Activated T-cell treated with anti-CD3 and anti-CD28 coated beads, Interleukin-2, amount 50 U/mL, for 4 hours (primary cell): ENCODE data around the gene TMEM244. TPM values are rescaled to one million over a fixed set of nuclear protein-coding genes. Genes with fewer than 3 reads are reported as not detected.
A peak's percentile ranks its signal among the peaks of the same experiment; 100 is the strongest.
"Not testable (repeated sequence)": the region's sequence is repeated elsewhere in the genome, so short reads cannot be mapped to it uniquely, and the experiment has no call there.

Source experiments
- ATAC-seq, 2 donors: fragments of 200-7000 bp; cut with Tn5 transposase; one replicate each; pipeline ENCODE4 v1.10.0; 2021
- DNase-seq: peaks from one replicate; pipeline ENCODE4 v3.0.0-alpha.2; 2020
- H3K27me3 Mint-ChIP-seq: one replicate; pipeline ENCODE4 v1.8.0; 2021; ENCODE audit warnings: low read depth, mixed read lengths
- H3K36me3 Mint-ChIP-seq: one replicate; pipeline ENCODE4 v1.8.0; 2022; ENCODE audit warnings: mixed read lengths; ENCODE audit not compliant: insufficient read depth
- H3K4me1 Mint-ChIP-seq: one replicate; pipeline ENCODE4 v1.8.0; 2021; ENCODE audit warnings: low read depth, mixed read lengths
- H3K4me3 Mint-ChIP-seq: one replicate; pipeline ENCODE4 v1.8.0; 2021; ENCODE audit warnings: mild to moderate bottlenecking, moderate library complexity, mixed read lengths
- H3K9me3 Mint-ChIP-seq: one replicate; pipeline ENCODE4 v1.8.0; 2021; ENCODE audit warnings: mixed read lengths
- total RNA-seq, 3 donors: library from RNA; stranded (reverse); gene quantifications; one replicate each; pipeline ENCODE4 v1.2.1, GENCODE V29; 2021

Gene TMEM244
- total RNA-seq, 3 donors from 2014 or later, result not detected

DNA sequence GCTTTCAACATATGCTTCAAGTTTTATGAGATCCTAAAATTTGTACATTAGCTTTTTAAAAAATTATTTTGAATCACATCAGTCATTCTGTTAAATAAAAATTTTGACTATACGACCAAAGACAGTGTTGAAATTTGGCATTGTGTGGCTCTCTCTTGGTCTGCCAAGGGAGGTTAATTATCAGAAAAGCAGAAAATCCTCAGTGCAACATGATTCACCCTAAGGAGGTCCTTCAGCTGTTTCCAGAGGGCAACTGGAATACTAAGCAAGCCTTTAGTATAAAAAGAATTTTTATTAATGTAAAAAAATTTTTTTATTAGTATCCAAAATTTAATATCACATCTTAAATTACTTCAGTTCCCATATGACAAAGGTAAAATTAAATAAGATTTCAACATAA is 23.1 kb upstream of the TMEM244 start:
- Mint-ChIP-seq H3K4me3 (no peak overlapping the region), H3K27me3 (peaks cover 8% of the 10 kb centered on the region), H3K9me3 (peaks cover 6% of the 10 kb centered on the region), H3K4me1 (peaks cover 6% of the 10 kb centered on the region), H3K36me3 (peaks cover 2% of the 10 kb centered on the region)
- ATAC-seq, result no peak
- no peak for DNase-seq

DNA sequence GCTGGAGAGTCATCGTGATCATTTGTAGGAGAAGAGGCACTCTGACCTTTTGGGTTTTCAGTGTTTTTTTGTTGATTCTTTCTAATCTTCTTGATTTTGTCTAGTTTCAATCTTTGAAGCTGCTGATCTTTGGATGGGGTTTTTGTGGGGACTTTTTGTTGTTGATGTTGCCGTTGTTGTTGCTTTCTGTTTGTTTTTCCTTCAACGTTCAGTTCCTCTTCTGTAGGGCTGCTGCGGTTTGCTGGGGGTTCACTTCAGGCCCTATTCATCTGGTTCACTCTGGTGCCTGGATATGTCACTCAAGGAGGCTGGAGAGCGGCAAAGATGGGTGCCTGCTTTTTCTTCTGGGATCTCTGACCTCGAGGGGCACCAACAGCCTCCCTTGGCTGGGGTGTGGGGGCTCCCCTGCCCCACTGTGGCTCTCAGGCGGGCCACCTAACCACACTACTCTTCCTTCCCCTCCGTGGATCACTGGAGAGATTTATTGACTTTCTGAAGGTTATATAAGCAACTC is 21.5 kb upstream of the TMEM244 start:
- no peak for DNase-seq
- H3K27me3 Mint-ChIP-seq, result peaks cover 8% of the 10 kb centered on the region
- H3K4me3 Mint-ChIP-seq, result peak overlapping the region; percentile 27
- ATAC-seq, result no peak
- peaks cover 4% of the 10 kb centered on the region for H3K36me3 Mint-ChIP-seq
- H3K4me1 Mint-ChIP-seq, result peaks cover 6% of the 10 kb centered on the region
- H3K9me3 Mint-ChIP-seq, result peaks cover 6% of the 10 kb centered on the region

DNA sequence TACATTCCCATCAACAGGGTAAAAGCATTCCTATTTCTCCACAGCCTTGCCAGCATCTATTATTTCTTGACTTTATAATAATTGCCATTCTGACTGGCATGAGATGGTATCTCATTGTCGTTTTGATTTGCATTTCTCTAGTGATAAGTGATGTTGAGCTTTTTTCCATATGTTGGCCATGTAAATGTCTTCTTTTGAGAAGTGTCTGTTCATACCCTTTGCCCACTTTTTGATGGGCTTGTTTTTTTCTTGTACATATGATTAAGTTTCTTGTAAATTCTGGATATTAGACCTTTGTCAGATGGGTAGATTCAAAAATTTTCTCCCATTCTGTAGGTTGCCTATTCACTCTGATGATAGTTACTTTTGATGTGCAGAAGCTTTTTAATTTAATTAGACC is 16.8 kb upstream of the TMEM244 start:
- not testable (repeated sequence) for DNase-seq, H3K9me3 Mint-ChIP-seq, H3K4me3 Mint-ChIP-seq, H3K27me3 Mint-ChIP-seq, H3K36me3 Mint-ChIP-seq, ATAC-seq
- peaks cover 21% of the 10 kb centered on the region for H3K4me1 Mint-ChIP-seq

GRCh38 chr6:129875610-129876520 is 14.8 kb upstream of the TMEM244 start:
- H3K4me3 Mint-ChIP-seq, result peak overlapping the region; percentile 22
- H3K27me3 Mint-ChIP-seq, result peaks cover 2% of the 10 kb centered on the region
- ATAC-seq, result peak in 1 of 2 donors; percentile 73
- peaks cover 15% of the 10 kb centered on the region for H3K4me1 Mint-ChIP-seq
- peaks cover 4% of the 10 kb centered on the region for H3K36me3 Mint-ChIP-seq
- peaks cover 3% of the 10 kb centered on the region for H3K9me3 Mint-ChIP-seq
- DNase-seq, result no peak

- H3K36me3 Mint-ChIP-seq, result peaks cover 2% of the 10 kb centered on the region
- no peaks in the 10 kb centered on the region for H3K9me3 Mint-ChIP-seq
- no peaks in the 10 kb centered on the region for H3K27me3 Mint-ChIP-seq
- H3K4me1 Mint-ChIP-seq, result peaks cover 15% of the 10 kb centered on the region
- no peak overlapping the region for H3K4me3 Mint-ChIP-seq
- ATAC-seq (no peak), DNase-seq (no peak)
Observed at GRCh38 chr6:129874837-129875236, 13.7 kb upstream of the TMEM244 start.

DNA sequence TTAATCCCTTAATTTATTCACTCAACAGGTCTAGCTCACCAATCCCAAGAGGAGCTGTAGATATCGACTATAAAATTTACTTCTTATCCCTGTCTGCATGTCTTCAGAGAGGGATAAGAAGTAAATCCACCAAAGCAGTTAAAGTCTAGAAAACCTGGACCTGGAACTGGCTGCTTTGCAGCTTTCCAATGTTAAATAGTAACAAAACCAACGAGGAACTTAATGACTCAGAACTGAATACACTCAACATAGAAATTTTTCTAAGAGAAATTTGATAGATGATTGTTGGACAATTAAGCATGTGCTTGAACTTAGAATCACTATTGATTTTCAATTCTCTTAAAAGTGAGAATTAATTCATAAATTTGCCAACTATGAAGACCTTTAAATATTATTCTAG is 11.5 kb upstream of the TMEM244 start:
- Mint-ChIP-seq H3K27me3 (no peaks in the 10 kb centered on the region), H3K9me3 (no peaks in the 10 kb centered on the region), H3K4me1 (peaks cover 15% of the 10 kb centered on the region), H3K4me3 (no peak overlapping the region), H3K36me3 (no peaks in the 10 kb centered on the region)
- ATAC-seq (no peak), DNase-seq (no peak)

DNA sequence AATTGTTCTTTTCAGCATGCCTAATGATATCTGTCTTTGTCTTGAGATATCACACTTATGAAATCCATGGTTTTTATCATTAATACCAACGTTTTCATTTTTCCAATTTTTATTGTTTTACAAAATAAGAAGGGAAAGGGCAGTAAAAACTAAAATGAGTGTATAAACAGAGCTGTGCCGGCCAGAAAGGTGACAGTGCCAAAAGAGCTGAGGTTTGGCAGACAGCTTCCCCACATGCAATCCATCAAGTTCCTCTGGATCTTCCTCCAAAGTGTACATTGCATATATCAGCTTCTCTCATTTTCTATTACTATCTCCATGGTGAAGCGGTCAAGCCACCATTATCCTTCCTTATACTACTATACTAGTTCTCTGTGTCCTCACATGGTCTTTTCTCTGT is 10.1 kb upstream of the TMEM244 start:
- H3K27me3 Mint-ChIP-seq, result no peaks in the 10 kb centered on the region
- no peak for ATAC-seq
- H3K4me1 Mint-ChIP-seq, result peaks cover 12% of the 10 kb centered on the region

GRCh38 chr6:129867403-129867802 is 6.3 kb upstream of the TMEM244 start:
- H3K4me3 Mint-ChIP-seq, result no peak overlapping the region
- no peaks in the 10 kb centered on the region for H3K9me3 Mint-ChIP-seq
- ATAC-seq, result no peak
- no peaks in the 10 kb centered on the region for H3K27me3 Mint-ChIP-seq
- no peaks in the 10 kb centered on the region for H3K36me3 Mint-ChIP-seq
- DNase-seq, result no peak
- H3K4me1 Mint-ChIP-seq, result no peaks in the 10 kb centered on the region

More for the DNA sequence above, 10.1 kb upstream of the TMEM244 start:
- Mint-ChIP-seq H3K36me3 (no peaks in the 10 kb centered on the region), H3K9me3 (no peaks in the 10 kb centered on the region), H3K4me3 (no peak overlapping the region)
- no peak for DNase-seq

- DNase-seq (no peak), ATAC-seq (no peak)
- Mint-ChIP-seq H3K4me3 (no peak overlapping the region), H3K4me1 (peaks cover 3% of the 10 kb centered on the region), H3K9me3 (no peaks in the 10 kb centered on the region), H3K36me3 (no peaks in the 10 kb centered on the region), H3K27me3 (no peaks in the 10 kb centered on the region)
Observed at GRCh38 chr6:129866688-129867087, 5.6 kb upstream of the TMEM244 start.

DNA sequence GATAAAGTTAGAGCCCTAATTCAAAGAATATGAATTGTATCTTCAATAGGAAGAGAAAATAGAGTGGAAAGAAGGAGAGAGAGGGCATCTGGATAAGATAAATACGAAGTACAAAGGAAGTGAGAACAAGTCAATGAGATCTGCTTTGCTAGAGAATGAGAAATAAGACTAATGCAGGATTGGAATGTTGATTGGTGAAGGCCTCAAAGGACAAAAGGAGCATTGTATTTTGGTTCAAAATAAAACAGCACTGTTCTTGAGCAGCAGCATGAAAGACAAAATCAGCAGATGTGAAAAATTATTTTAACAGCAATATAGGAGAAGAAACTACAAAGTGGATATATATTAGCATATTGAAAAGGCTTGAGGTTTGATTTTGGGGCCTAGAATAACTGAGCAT is 5.1 kb upstream of the TMEM244 start:
- Mint-ChIP-seq H3K9me3 (no peaks in the 10 kb centered on the region), H3K4me1 (peaks cover 3% of the 10 kb centered on the region), H3K36me3 (no peaks in the 10 kb centered on the region), H3K4me3 (no peak overlapping the region), H3K27me3 (no peaks in the 10 kb centered on the region)
- no peak for ATAC-seq
- no peak for DNase-seq

- Mint-ChIP-seq H3K27me3 (no peaks in the 10 kb centered on the region), H3K4me1 (peaks cover 12% of the 10 kb centered on the region), H3K4me3 (no peak overlapping the region), H3K36me3 (no peaks in the 10 kb centered on the region), H3K9me3 (no peaks in the 10 kb centered on the region)
- no peak for DNase-seq
- no peak for ATAC-seq
Observed at GRCh38 chr6:129865013-129865412, 3.9 kb upstream of the TMEM244 start.

- H3K9me3 Mint-ChIP-seq, result no peaks in the 10 kb centered on the region
- ATAC-seq (no peak), DNase-seq (no peak)
- no peak overlapping the region for H3K4me3 Mint-ChIP-seq
- H3K36me3 Mint-ChIP-seq, result no peaks in the 10 kb centered on the region
- peaks cover 12% of the 10 kb centered on the region for H3K4me1 Mint-ChIP-seq
- no peaks in the 10 kb centered on the region for H3K27me3 Mint-ChIP-seq
Observed at GRCh38 chr6:129863664-129864063, 2.5 kb upstream of the TMEM244 start.

- H3K27me3 Mint-ChIP-seq, result no peaks in the 10 kb centered on the region
- ATAC-seq (no peak), DNase-seq (no peak)
- H3K4me3 Mint-ChIP-seq, result no peak overlapping the region
- H3K4me1 Mint-ChIP-seq, result peaks cover 14% of the 10 kb centered on the region
- no peaks in the 10 kb centered on the region for H3K36me3 Mint-ChIP-seq
- no peaks in the 10 kb centered on the region for H3K9me3 Mint-ChIP-seq
Observed at GRCh38 chr6:129859524-129859923, 1.6 kb downstream of the TMEM244 start.

DNA sequence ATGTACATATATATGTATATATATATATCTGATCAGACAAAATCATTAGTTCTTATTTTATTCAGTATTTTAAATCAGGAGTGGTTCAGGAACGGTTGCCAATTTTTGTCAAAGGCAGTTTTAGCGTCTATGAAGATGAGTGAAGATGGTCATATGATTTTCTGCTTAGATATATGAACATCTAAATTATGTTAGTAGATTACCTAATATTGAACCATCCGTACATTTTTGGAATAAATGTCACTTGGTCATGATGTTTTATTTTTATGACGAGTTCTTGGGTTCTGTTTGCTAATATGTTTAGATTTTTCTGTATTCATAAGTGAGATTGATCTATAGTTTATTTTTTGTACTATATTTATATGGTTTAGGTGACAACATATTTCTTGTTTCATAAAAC is 3.3 kb downstream of the TMEM244 start:
- DNase-seq (no peak), ATAC-seq (no peak)
- no peaks in the 10 kb centered on the region for H3K27me3 Mint-ChIP-seq
- no peaks in the 10 kb centered on the region for H3K9me3 Mint-ChIP-seq
- no peaks in the 10 kb centered on the region for H3K36me3 Mint-ChIP-seq
- peaks cover 16% of the 10 kb centered on the region for H3K4me1 Mint-ChIP-seq
- no peak overlapping the region for H3K4me3 Mint-ChIP-seq
